Measurements from ENCODE around the gene SIVA1. TPM values are rescaled to one million over a fixed set of nuclear protein-coding genes. Genes with fewer than 3 reads are reported as not detected.

The SIVA1 gene
- total RNA-seq, 1 donor from 2014 or later: 90.1 TPM

GRCh38 chr14:104739026-104739425 is 13.9 kb upstream of the SIVA1 start:
- H3K4me1 Mint-ChIP-seq (ENCODE audit: unreplicated experiment): no peaks in the 10 kb centered on the region
- TF ChIP-seq CTCF (conservative IDR thresholded peaks at IDR 0.05): no peak
- H3K4me3 Mint-ChIP-seq: no peak overlapping the region
- no peaks in the 10 kb centered on the region for H3K36me3 Mint-ChIP-seq
- no peaks in the 10 kb centered on the region for H3K27me3 Mint-ChIP-seq
- no peak for DNase-seq (ENCODE audit: extremely low spot score, unreplicated experiment)
- no peak overlapping the region for H3K27ac Mint-ChIP-seq
- no peaks in the 10 kb centered on the region for H3K9me3 Mint-ChIP-seq

- TF ChIP-seq CTCF (conservative IDR thresholded peaks at IDR 0.05): no peak
- no peak for DNase-seq (ENCODE audit: extremely low spot score, unreplicated experiment)
- Mint-ChIP-seq H3K4me3 (no peak overlapping the region), H3K36me3 (no peaks in the 10 kb centered on the region), H3K9me3 (no peaks in the 10 kb centered on the region), H3K27ac (no peak overlapping the region), H3K27me3 (no peaks in the 10 kb centered on the region), H3K4me1 (ENCODE audit: unreplicated experiment) (no peaks in the 10 kb centered on the region)
Measured at GRCh38 chr14:104739546-104740516, 13.1 kb upstream of the SIVA1 start.

GRCh38 chr14:104741108-104741802 is 11.7 kb upstream of the SIVA1 start:
- Mint-ChIP-seq H3K4me3 (no peak overlapping the region), H3K27ac (no peak overlapping the region), H3K4me1 (ENCODE audit: unreplicated experiment) (no peaks in the 10 kb centered on the region), H3K36me3 (no peaks in the 10 kb centered on the region), H3K9me3 (no peaks in the 10 kb centered on the region), H3K27me3 (no peaks in the 10 kb centered on the region)
- no peak for DNase-seq (ENCODE audit: extremely low spot score, unreplicated experiment)
- TF ChIP-seq CTCF (conservative IDR thresholded peaks at IDR 0.05): no peak

- Mint-ChIP-seq H3K4me1 (ENCODE audit: unreplicated experiment) (peaks cover 3% of the 10 kb centered on the region), H3K27me3 (no peaks in the 10 kb centered on the region), H3K36me3 (no peaks in the 10 kb centered on the region), H3K27ac (no peak overlapping the region), H3K4me3 (no peak overlapping the region), H3K9me3 (no peaks in the 10 kb centered on the region)
- TF ChIP-seq CTCF (conservative IDR thresholded peaks at IDR 0.05): no peak
- DNase-seq (ENCODE audit: extremely low spot score, unreplicated experiment): no peak
Measured at GRCh38 chr14:104741803-104742251, 11.1 kb upstream of the SIVA1 start.

GRCh38 chr14:104742586-104743455 is 10.1 kb upstream of the SIVA1 start:
- no peak overlapping the region for H3K27ac Mint-ChIP-seq
- H3K4me3 Mint-ChIP-seq: no peak overlapping the region
- no peak for DNase-seq (ENCODE audit: extremely low spot score, unreplicated experiment)
- no peaks in the 10 kb centered on the region for H3K27me3 Mint-ChIP-seq
- H3K4me1 Mint-ChIP-seq (ENCODE audit: unreplicated experiment): peaks cover 5% of the 10 kb centered on the region
- no peaks in the 10 kb centered on the region for H3K9me3 Mint-ChIP-seq
- TF ChIP-seq CTCF (conservative IDR thresholded peaks at IDR 0.05): no peak
- H3K36me3 Mint-ChIP-seq: no peaks in the 10 kb centered on the region
